ENCODE results near the gene AQP1.

Gene AQP1

GRCh38 chr7:30911561-30911969, at the start of gene AQP1:
Gene AQP1, plus strand, starts transcription at chr7:30911853. Its CDS starts 57 bp downstream, at chr7:30911910.
- no peak for DNase-seq

GRCh38 chr7:30862995-30863705, 48.5 kb upstream of the AQP1 start:
- no peak for DNase-seq

- no peak for DNase-seq
Measured at GRCh38 chr7:30863706-30864035, 48.0 kb upstream of the AQP1 start.

GRCh38 chr7:30864101-30864500, 47.6 kb upstream of the AQP1 start:
- DNase-seq = no peak

GRCh38 chr7:30865076-30865475, 46.6 kb upstream of the AQP1 start:
- DNase-seq = no peak

- DNase-seq = no peak
Measured at GRCh38 chr7:30865821-30866220, 45.8 kb upstream of the AQP1 start.

- no peak for DNase-seq
Measured at GRCh38 chr7:30866939-30867338, 44.7 kb upstream of the AQP1 start.

- DNase-seq = no peak
Measured at GRCh38 chr7:30867483-30867882, 44.2 kb upstream of the AQP1 start.

GRCh38 chr7:30869794-30870611, 41.6 kb upstream of the AQP1 start:
- no peak for DNase-seq

GRCh38 chr7:30870821-30871518, 40.7 kb upstream of the AQP1 start:
- no peak for DNase-seq

GRCh38 chr7:30871655-30872054, 40.0 kb upstream of the AQP1 start:
- DNase-seq = no peak

GRCh38 chr7:30873207-30873606, 38.4 kb upstream of the AQP1 start:
- no peak for DNase-seq

GRCh38 chr7:30873656-30874055, 38.0 kb upstream of the AQP1 start:
- no peak for DNase-seq

GRCh38 chr7:30874656-30875302, 36.9 kb upstream of the AQP1 start:
- DNase-seq = no peak

GRCh38 chr7:30877015-30877769, 34.5 kb upstream of the AQP1 start:
- no peak for DNase-seq

GRCh38 chr7:30877993-30878392, 33.7 kb upstream of the AQP1 start:
- DNase-seq = no peak

- no peak for DNase-seq
Measured at GRCh38 chr7:30879139-30880124, 32.2 kb upstream of the AQP1 start.

GRCh38 chr7:30880125-30880720, 31.4 kb upstream of the AQP1 start:
- DNase-seq = no peak

GRCh38 chr7:30880941-30881340, 30.7 kb upstream of the AQP1 start:
- DNase-seq = no peak

GRCh38 chr7:30881448-30881847, 30.2 kb upstream of the AQP1 start:
- no peak for DNase-seq

GRCh38 chr7:30884881-30885280, 26.8 kb upstream of the AQP1 start:
- DNase-seq = no peak
